Testis (tissue), 3 donors: ENCODE results near the gene MRPS35. TPM values are rescaled to one million over a fixed set of nuclear protein-coding genes. Genes with fewer than 3 reads are reported as not detected.
A peak's percentile ranks its signal among the peaks of the same experiment; 100 is the strongest.

Experiments used
- DNase-seq: peaks from one replicate; pipeline ENCODE4 v3.0.0-alpha.2; 2019
- H3K27ac ChIP-seq, 2 donors: fragments of 200-600 bp; sonication (generic); one replicate each; pipeline ENCODE4 v1.5.1; 2019
- H3K27me3 ChIP-seq: fragments of 200-600 bp; sonication (generic); one replicate; pipeline ENCODE4 v1.5.1; 2019
- H3K36me3 ChIP-seq: fragments of 200-600 bp; sonication (generic); one replicate; pipeline ENCODE4 v1.5.1; 2017; ENCODE audit warnings: low read depth; ENCODE audit errors: missing control alignments
- H3K4me1 ChIP-seq: fragments of 200-600 bp; sonication (generic); one replicate; pipeline ENCODE4 v1.5.1; 2019
- H3K4me3 ChIP-seq, 2 donors: fragments of 200-600 bp; sonication (generic); one replicate each; pipeline ENCODE4 v1.5.1; 2017 to 2019
- H3K9me3 ChIP-seq: fragments of 200-600 bp; sonication (generic); one replicate; pipeline ENCODE4 v1.5.1; 2017
- CTCF ChIP-seq, 3 experiments: fragments of 450-650 bp in 2 of 3; fragments of 200-600 bp in 1 of 3; sonication (generic) in 1 of 3; IDR thresholded peaks; one replicate each; pipeline ENCODE4 v1.5.1; 2016 to 2019; ENCODE audit warnings: antibody characterized with exemption in 3 of 3, mild to moderate bottlenecking in 2 of 3, moderate library complexity in 1 of 3
- POLR2A ChIP-seq: fragments of 450-650 bp; IDR thresholded peaks from one replicate; pipeline ENCODE4 v1.6.1; 2017; ENCODE audit warnings: antibody characterized with exemption, mild to moderate bottlenecking, moderate library complexity
- WGBS, 2 donors: methylation state at CpG; one replicate each; pipeline ENCODE4 v1.1.5; 2018; 5-methylcytosine and 5-hydroxymethylcytosine counted together
- intact Hi-C: fragments of 100-400 bp; cut with DNase I; formaldehyde crosslinking; loops from one replicate; pipeline ENCODE4 v1.15.1; 2023; ENCODE audit warnings: low total_unique reads
- polyA plus RNA-seq: library from polyadenylated mRNA; stranded (reverse); fragments of 350-450 nt; fragmentation: Illumina TruSeq; extraction: RNeasy Lipid Tissue Mini Kit (QIAGEN cat#74804); gene quantifications from one replicate; pipeline ENCODE4 v1.2.3, GENCODE V29; 2014; ENCODE audit warnings: low read depth, low replicate concordance; ENCODE audit not compliant: insufficient read depth
- total RNA-seq, 2 donors: library from RNA; depleted of rRNA; stranded (reverse); fragments of >200 nt; gene quantifications; one replicate each; pipeline ENCODE4 v1.2.3, GENCODE V29; 2016

The MRPS35 gene
- total and polyA plus RNA-seq, 3 donors from 2014 or later, result 35.1 to 42.9 (median 35.7) TPM

GRCh38 chr12:27685274-27685673 lies 25.4 kb upstream of the MRPS35 start:
- no peak for DNase-seq
- Histone ChIP-seq H3K27ac (no peak overlapping the region), H3K36me3 (no peaks in the 10 kb centered on the region), H3K9me3 (no peaks in the 10 kb centered on the region), H3K4me3 (no peak overlapping the region), H3K4me1 (no peaks in the 10 kb centered on the region), H3K27me3 (no peaks in the 10 kb centered on the region)
- TF ChIP-seq POLR2A (no peak), CTCF (IDR thresholded peaks at IDR 0.05) (no peak)
- intact Hi-C loops, result no loop called here
- 89 to 91% methylated on average over 2 of the region's 2 CpGs for WGBS, 2 donors

- Histone ChIP-seq H3K36me3 (no peaks in the 10 kb centered on the region), H3K27ac (no peak overlapping the region), H3K4me1 (no peaks in the 10 kb centered on the region), H3K27me3 (no peaks in the 10 kb centered on the region), H3K9me3 (no peaks in the 10 kb centered on the region), H3K4me3 (no peak overlapping the region)
- no peak for DNase-seq
- TF ChIP-seq CTCF (IDR thresholded peaks at IDR 0.05) (no peak), POLR2A (no peak)
- intact Hi-C loops, result no loop called here
Measured at GRCh38 chr12:27686147-27686546, 24.5 kb upstream of the MRPS35 start.

GRCh38 chr12:27688671-27689070 lies 22.0 kb upstream of the MRPS35 start:
- H3K4me3 ChIP-seq, result no peak overlapping the region
- no peaks in the 10 kb centered on the region for H3K9me3 ChIP-seq
- WGBS, 2 donors, result 66 to 82% methylated on average over 3 of the region's 3 CpGs
- H3K27me3 ChIP-seq, result no peaks in the 10 kb centered on the region
- no peaks in the 10 kb centered on the region for H3K36me3 ChIP-seq
- TF ChIP-seq POLR2A (no peak), CTCF (IDR thresholded peaks at IDR 0.05) (no peak)
- H3K4me1 ChIP-seq, result no peaks in the 10 kb centered on the region
- no peak overlapping the region for H3K27ac ChIP-seq
- intact Hi-C loops, result no loop called here
- DNase-seq, result no peak

GRCh38 chr12:27689558-27690180 lies 21.0 kb upstream of the MRPS35 start:
- WGBS, 2 donors, result 57 to 77% methylated on average over 13 of the region's 13 CpGs
- Histone ChIP-seq H3K27me3 (no peaks in the 10 kb centered on the region), H3K9me3 (no peaks in the 10 kb centered on the region), H3K4me3 (no peak overlapping the region), H3K36me3 (no peaks in the 10 kb centered on the region), H3K27ac (no peak overlapping the region), H3K4me1 (no peaks in the 10 kb centered on the region)
- TF ChIP-seq POLR2A (no peak), CTCF (IDR thresholded peaks at IDR 0.05) (no peak)
- DNase-seq, result peak; percentile 47
- intact Hi-C loops, result no loop called here

- no peaks in the 10 kb centered on the region for H3K36me3 ChIP-seq
- WGBS, 2 donors, result 89 to 90% methylated on average over 2 of the region's 2 CpGs
Measured at GRCh38 chr12:27693403-27693802, 17.2 kb upstream of the MRPS35 start.

More at GRCh38 chr12:27693403-27693802, 17.2 kb upstream of the MRPS35 start:
- Histone ChIP-seq H3K4me3 (no peak overlapping the region), H3K27ac (no peak overlapping the region), H3K27me3 (no peaks in the 10 kb centered on the region), H3K4me1 (no peaks in the 10 kb centered on the region), H3K9me3 (no peaks in the 10 kb centered on the region)
- no peak for DNase-seq
- no peak for TF ChIP-seq POLR2A
- TF ChIP-seq CTCF (IDR thresholded peaks at IDR 0.05), result no peak
- intact Hi-C loops, result no loop called here
